Endodermal cell (in vitro differentiated cells): ENCODE data around the gene CCDC68. TPM values are rescaled to one million over a fixed set of nuclear protein-coding genes. Genes with fewer than 3 reads are reported as not detected.

ENCODE experiments used
- DNase-seq: peaks from one replicate; pipeline ENCODE4 v3.0.0-alpha.2; 2017
- H3K27ac ChIP-seq: 2 replicates; pipeline ENCODE4 v1.5.1; 2013; ENCODE audit warnings: mild to moderate bottlenecking, low read depth, low read length, moderate library complexity
- H3K27me3 ChIP-seq: 2 replicates; pipeline ENCODE4 v1.6.1; 2013; ENCODE audit warnings: mild to moderate bottlenecking, low read length, moderate library complexity; ENCODE audit not compliant: insufficient read depth, control insufficient read depth, poor library complexity, severe bottlenecking
- H3K36me3 ChIP-seq: 2 replicates; pipeline ENCODE4 v1.7.0; 2013; ENCODE audit warnings: mild to moderate bottlenecking, low read length, moderate library complexity; ENCODE audit not compliant: control insufficient read depth, insufficient read depth
- H3K4me1 ChIP-seq: one replicate; pipeline ENCODE4 v1.7.0; 2013; ENCODE audit warnings: low read length; ENCODE audit not compliant: control insufficient read depth, insufficient read depth
- H3K4me3 ChIP-seq: 2 replicates; pipeline ENCODE4 v1.5.1; 2013; ENCODE audit warnings: mild to moderate bottlenecking, low read length, moderate library complexity
- H3K9ac ChIP-seq: 2 replicates; pipeline ENCODE4 v1.6.1; 2013; ENCODE audit warnings: mild to moderate bottlenecking, low read length, moderate library complexity; ENCODE audit not compliant: poor library complexity, severe bottlenecking; ENCODE audit errors: extremely low read depth
- H3K9me3 ChIP-seq: 2 replicates; pipeline ENCODE4 v1.6.1; 2013; ENCODE audit warnings: mild to moderate bottlenecking, low read length, moderate library complexity; ENCODE audit not compliant: control insufficient read depth
- H3K27ac Mint-ChIP-seq: 2 replicates; pipeline ENCODE4 v1.8.0; 2020; ENCODE audit warnings: mixed read lengths
- H3K27me3 Mint-ChIP-seq: 2 replicates; pipeline ENCODE4 v1.8.0; 2021; ENCODE audit warnings: mild to moderate bottlenecking, mixed read lengths; ENCODE audit not compliant: insufficient read depth
- H3K36me3 Mint-ChIP-seq: 2 replicates; pipeline ENCODE4 v1.8.0; 2020; ENCODE audit warnings: low read depth, mixed read lengths
- H3K4me1 Mint-ChIP-seq: 2 replicates; pipeline ENCODE4 v1.8.0; 2020; ENCODE audit warnings: mixed read lengths
- H3K4me3 Mint-ChIP-seq: 2 replicates; pipeline ENCODE4 v1.8.0; 2020; ENCODE audit warnings: mild to moderate bottlenecking, moderate library complexity, mixed read lengths
- H3K9me3 Mint-ChIP-seq: 2 replicates; pipeline ENCODE4 v1.8.0; 2020; ENCODE audit warnings: mild to moderate bottlenecking, mixed read lengths
- WGBS, 2 experiments: methylation state at CpG; one replicate each; pipeline versions ENCODE4 v1.1.5 to v1.1.7; 2013; ENCODE audit warnings: missing lambda C conversion rate in 2 of 2, mixed read lengths in 1 of 2; ENCODE audit not compliant: insufficient coverage in 1 of 2, insufficient read length in 1 of 2; 5-methylcytosine and 5-hydroxymethylcytosine counted together
- total RNA-seq, 2 donors: library from RNA; stranded (reverse); fragmentation: NEBNext Ultra II Directional in 1 of 2; extraction: Animal tissue kit (Norgen Biotek cat#: 25700) in 1 of 2; gene quantifications; 2 replicates in 1 of 2; 3 replicates in 1 of 2; pipeline ENCODE4 v1.2.1, GENCODE V29; 2021
- TF ChIP-seq, protein P1 (sequence below): fragments of 200-600 bp; sonication (generic); conservative IDR thresholded peaks from 2 replicates; pipeline ENCODE4 v1.5.0; 2021; ENCODE audit warnings: antibody characterized with exemption, mild to moderate bottlenecking

The CCDC68 gene
- total RNA-seq, 2 donors from 2014 or later = 0.53 to 0.80 TPM

DNA sequence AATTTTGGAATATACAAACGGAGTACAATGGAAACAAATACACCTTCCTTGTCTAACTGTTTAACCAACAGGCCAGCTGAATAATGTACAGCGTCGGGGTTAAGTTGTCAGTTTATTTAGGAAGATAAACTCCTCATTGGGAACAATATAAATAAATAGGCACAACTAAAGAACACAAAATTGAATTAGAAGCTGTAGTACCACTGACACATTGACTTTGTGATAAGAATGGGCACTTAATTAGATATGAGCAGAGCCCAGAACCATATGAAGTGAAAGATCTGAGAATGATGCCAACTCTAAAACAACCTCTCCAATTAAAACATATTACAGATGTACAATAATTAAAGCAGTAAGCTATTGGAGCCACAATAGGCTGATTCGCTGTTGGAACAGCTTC is 44.4 kb downstream of the CCDC68 start:
- Mint-ChIP-seq H3K27me3 (peaks cover 8% of the 10 kb centered on the region), H3K9me3 (peaks cover 6% of the 10 kb centered on the region), H3K4me1 (peaks cover 20% of the 10 kb centered on the region), H3K27ac (no peak overlapping the region), H3K36me3 (no peaks in the 10 kb centered on the region), H3K4me3 (no peak overlapping the region)
- no peak overlapping the region for H3K4me3 ChIP-seq
- WGBS, 2 experiments = 89 to 98% methylated on average over 1 to 4 of the region's 4 CpGs
- TF ChIP-seq, protein P1, sequence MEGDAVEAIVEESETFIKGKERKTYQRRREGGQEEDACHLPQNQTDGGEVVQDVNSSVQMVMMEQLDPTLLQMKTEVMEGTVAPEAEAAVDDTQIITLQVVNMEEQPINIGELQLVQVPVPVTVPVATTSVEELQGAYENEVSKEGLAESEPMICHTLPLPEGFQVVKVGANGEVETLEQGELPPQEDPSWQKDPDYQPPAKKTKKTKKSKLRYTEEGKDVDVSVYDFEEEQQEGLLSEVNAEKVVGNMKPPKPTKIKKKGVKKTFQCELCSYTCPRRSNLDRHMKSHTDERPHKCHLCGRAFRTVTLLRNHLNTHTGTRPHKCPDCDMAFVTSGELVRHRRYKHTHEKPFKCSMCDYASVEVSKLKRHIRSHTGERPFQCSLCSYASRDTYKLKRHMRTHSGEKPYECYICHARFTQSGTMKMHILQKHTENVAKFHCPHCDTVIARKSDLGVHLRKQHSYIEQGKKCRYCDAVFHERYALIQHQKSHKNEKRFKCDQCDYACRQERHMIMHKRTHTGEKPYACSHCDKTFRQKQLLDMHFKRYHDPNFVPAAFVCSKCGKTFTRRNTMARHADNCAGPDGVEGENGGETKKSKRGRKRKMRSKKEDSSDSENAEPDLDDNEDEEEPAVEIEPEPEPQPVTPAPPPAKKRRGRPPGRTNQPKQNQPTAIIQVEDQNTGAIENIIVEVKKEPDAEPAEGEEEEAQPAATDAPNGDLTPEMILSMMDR = no peak
- no peaks in the 10 kb centered on the region for H3K36me3 ChIP-seq
- H3K9me3 ChIP-seq = no peaks in the 10 kb centered on the region
- peaks cover 3% of the 10 kb centered on the region for H3K4me1 ChIP-seq
- DNase-seq = no peak
- no peak overlapping the region for H3K9ac ChIP-seq
- no peaks in the 10 kb centered on the region for H3K27me3 ChIP-seq
- no peak overlapping the region for H3K27ac ChIP-seq

DNA sequence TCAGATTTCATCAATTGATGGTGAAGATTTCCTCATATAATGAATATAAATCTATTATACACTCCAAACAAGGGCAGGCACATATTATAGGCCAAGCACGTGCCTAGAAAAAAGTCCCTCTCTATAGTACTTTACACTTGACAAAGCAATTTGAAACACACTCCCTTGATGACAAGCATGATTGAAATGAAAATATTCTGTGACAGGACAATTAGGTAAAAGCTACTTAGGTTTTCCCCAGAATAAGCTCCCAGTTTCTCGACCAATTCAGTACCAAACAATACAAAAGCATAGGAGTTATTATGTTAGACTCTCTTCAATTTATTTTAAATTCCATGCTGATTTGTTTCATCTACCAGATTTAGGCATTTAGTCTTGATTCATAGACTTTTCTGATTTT is 47.7 kb downstream of the CCDC68 start:
- H3K4me3 ChIP-seq = no peak overlapping the region
- Mint-ChIP-seq H3K4me3 (no peak overlapping the region), H3K9me3 (peaks cover 7% of the 10 kb centered on the region), H3K4me1 (peaks cover 5% of the 10 kb centered on the region), H3K36me3 (no peaks in the 10 kb centered on the region), H3K27ac (no peak overlapping the region), H3K27me3 (no peaks in the 10 kb centered on the region)
- TF ChIP-seq, protein P1 = no peak
- no peaks in the 10 kb centered on the region for H3K36me3 ChIP-seq
- H3K27ac ChIP-seq = no peak overlapping the region
- no peaks in the 10 kb centered on the region for H3K4me1 ChIP-seq
- WGBS, 2 experiments = 80 to 96% methylated on average over 1 to 2 of the region's 2 CpGs
- H3K27me3 ChIP-seq = no peaks in the 10 kb centered on the region
- no peak for DNase-seq
- H3K9me3 ChIP-seq = no peaks in the 10 kb centered on the region
- no peak overlapping the region for H3K9ac ChIP-seq

DNA sequence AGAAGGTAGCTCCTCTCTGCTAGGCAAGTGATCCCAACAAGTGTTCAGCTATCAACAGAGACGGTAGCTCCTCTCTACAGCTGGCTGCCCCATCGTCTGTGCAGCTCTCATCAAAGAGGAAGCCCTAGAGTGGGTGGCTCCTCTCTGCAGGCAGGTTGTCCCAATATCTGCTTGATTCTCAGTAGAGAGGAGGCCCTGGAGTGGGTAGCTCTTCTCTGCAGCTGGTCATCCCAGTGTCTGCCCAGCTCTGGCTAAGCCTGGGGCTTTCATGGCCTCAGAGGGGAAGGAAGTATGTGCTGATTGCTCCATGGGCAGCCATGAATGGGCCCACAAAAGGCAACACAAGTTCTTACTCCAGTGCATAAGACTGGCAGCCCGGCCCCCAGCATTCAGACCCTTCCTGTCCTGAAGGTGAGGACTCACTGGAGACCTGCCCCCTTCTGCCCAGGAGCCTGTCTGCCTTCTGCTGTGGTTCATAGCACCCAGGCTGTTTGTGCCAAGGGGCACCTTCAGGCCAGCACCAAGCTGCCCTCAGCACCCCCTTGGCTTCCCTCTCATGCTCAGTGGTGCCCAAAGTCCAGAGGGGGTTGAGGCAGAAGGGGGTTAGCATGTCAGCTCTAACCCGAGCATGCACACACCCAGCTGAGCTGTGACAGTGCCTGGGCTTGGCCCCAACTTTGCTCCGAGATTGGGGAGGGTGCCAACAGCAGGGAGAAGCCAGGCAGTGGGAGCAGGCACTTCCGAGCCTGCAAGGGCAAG is 48.9 kb downstream of the CCDC68 start:
- Histone ChIP-seq H3K36me3 (no peaks in the 10 kb centered on the region), H3K27me3 (no peaks in the 10 kb centered on the region), H3K9me3 (no peaks in the 10 kb centered on the region), H3K4me1 (no peaks in the 10 kb centered on the region), H3K4me3 (no peak overlapping the region), H3K27ac (no peak overlapping the region), H3K9ac (no peak overlapping the region)
- no peaks in the 10 kb centered on the region for H3K36me3 Mint-ChIP-seq
- H3K4me3 Mint-ChIP-seq = no peak overlapping the region
- WGBS, 2 experiments = 92 to 100% methylated on average over 2 to 6 of the region's 6 CpGs
- H3K27ac Mint-ChIP-seq = no peak overlapping the region
- TF ChIP-seq, protein P1 = no peak
- H3K9me3 Mint-ChIP-seq = peaks cover 7% of the 10 kb centered on the region
- no peak for DNase-seq
- peaks cover 5% of the 10 kb centered on the region for H3K4me1 Mint-ChIP-seq
- H3K27me3 Mint-ChIP-seq = no peaks in the 10 kb centered on the region
